HepG2 (cell line): ENCODE data around the gene BICDL2. TPM values are rescaled to one million over a fixed set of nuclear protein-coding genes. Genes with fewer than 3 reads are reported as not detected.
A peak's percentile ranks its signal among the peaks of the same experiment; 100 is the strongest.

Experiments
- AGO2 ChIP-seq: fragments of 200-400 bp; formaldehyde crosslinking; optimal IDR thresholded peaks from 2 replicates; pipeline ENCODE3; 2017; ENCODE audit warnings: mild to moderate bottlenecking, low read depth, low read length, moderate library complexity
- CBX1 ChIP-seq: IDR thresholded peaks from one replicate; pipeline ENCODE4 v1.6.1; 2016; ENCODE audit warnings: antibody characterized with exemption, low read depth
- CBX2 ChIP-seq, 2 experiments: fragments of 200-600 bp in 1 of 2; sonication (generic); formaldehyde crosslinking in 1 of 2; IDR thresholded peaks; 2 replicates each; pipeline versions ENCODE4 v1.7.0 to v1.8.1; 2018 to 2022; ENCODE audit warnings: low read depth in 2 of 2, low read length in 1 of 2, mild to moderate bottlenecking in 1 of 2, missing genetic modification reagents in 1 of 2
- GPBP1L1 ChIP-seq: sonication (generic); formaldehyde crosslinking; IDR thresholded peaks from 2 replicates; pipeline ENCODE4 v1.5.0; 2020; ENCODE audit warnings: mild to moderate bottlenecking, missing genetic modification reagents
- HDAC2 ChIP-seq: sonication (generic); formaldehyde crosslinking; IDR thresholded peaks from 2 replicates; pipeline ENCODE4 v1.4.0; 2020; ENCODE audit warnings: missing genetic modification reagents
- KDM2A ChIP-seq: sonication (generic); formaldehyde crosslinking; IDR thresholded peaks from 2 replicates; pipeline ENCODE4 v1.4.0; 2020; ENCODE audit warnings: low read depth, missing genetic modification reagents, borderline replicate concordance
- KLF11 ChIP-seq: IDR thresholded peaks from 2 replicates; pipeline ENCODE4 v1.6.1; 2016; ENCODE audit warnings: missing compliant biosample characterization
- MATR3 ChIP-seq: sonication (generic); formaldehyde crosslinking; IDR thresholded peaks from 2 replicates; pipeline ENCODE4 v1.4.0; 2020; ENCODE audit warnings: missing genetic modification reagents
- MYC ChIP-seq: sonication (generic); formaldehyde crosslinking; IDR thresholded peaks from 2 replicates; pipeline ENCODE4 v1.9.0; 2021; ENCODE audit warnings: missing genetic modification reagents, borderline replicate concordance
- PCBP2 ChIP-seq: fragments of 200-400 bp; formaldehyde crosslinking; optimal IDR thresholded peaks from 2 replicates; pipeline ENCODE3; 2018; ENCODE audit warnings: low read length, low read depth; ENCODE audit not compliant: poor library complexity, severe bottlenecking
- PREB ChIP-seq: sonication (generic); formaldehyde crosslinking; IDR thresholded peaks from 2 replicates; pipeline ENCODE4 v1.4.0; 2020; ENCODE audit warnings: missing genetic modification reagents
- SOX5 ChIP-seq: IDR thresholded peaks from 2 replicates; pipeline ENCODE4 v1.6.1; 2016; ENCODE audit warnings: borderline replicate concordance
- U2AF2 ChIP-seq: fragments of 200-400 bp; formaldehyde crosslinking; IDR thresholded peaks from 2 replicates; pipeline ENCODE4 v1.6.1; 2017; ENCODE audit warnings: low read depth, mild to moderate bottlenecking, low read length
- YEATS2 ChIP-seq: sonication (generic); formaldehyde crosslinking; IDR thresholded peaks from 2 replicates; pipeline ENCODE4 v1.4.0; 2020; ENCODE audit warnings: missing genetic modification reagents, borderline replicate concordance
- ZFX ChIP-seq: sonication (generic); formaldehyde crosslinking; IDR thresholded peaks from 2 replicates; pipeline ENCODE4 v1.4.0; 2020; ENCODE audit warnings: mild to moderate bottlenecking, low read depth, missing genetic modification reagents, moderate library complexity
- ZFY ChIP-seq: sonication (generic); formaldehyde crosslinking; IDR thresholded peaks from 2 replicates; pipeline ENCODE4 v1.4.0; 2020; ENCODE audit warnings: missing genetic modification reagents
- ZNF326 ChIP-seq: sonication (generic); formaldehyde crosslinking; IDR thresholded peaks from 2 replicates; pipeline ENCODE4 v1.4.0; 2020; ENCODE audit warnings: missing genetic modification reagents, borderline replicate concordance
- ZNF335 ChIP-seq: sonication (generic); formaldehyde crosslinking; IDR thresholded peaks from 2 replicates; pipeline ENCODE4 v1.4.0; 2020; ENCODE audit warnings: missing genetic modification reagents
- ZNF883 ChIP-seq: sonication (generic); formaldehyde crosslinking; IDR thresholded peaks from 2 replicates; pipeline ENCODE4 v1.5.1; 2020; ENCODE audit warnings: mild to moderate bottlenecking, missing genetic modification reagents; ENCODE audit errors: not compliant biosample characterization
- polyA plus RNA-seq, 8 experiments: library from polyadenylated mRNA; depleted of rRNA in 3 of 8; stranded (reverse) in 7 of 8; unstranded in 1 of 8; fragments of >200 nt; fragmentation: Illumina TruSeq in 4 of 8; extraction: Trizol in 4 of 8; gene quantifications; 2 replicates each; pipeline versions ENCODE4 v1.2.1 to v1.2.3, GENCODE V29; 2011 to 2016; ENCODE audit warnings: low read depth in 4 of 8, missing spikeins in 1 of 8, mixed read lengths in 1 of 8; ENCODE audit not compliant: insufficient read depth in 1 of 8
- total RNA-seq, 5 experiments: library from RNA; depleted of rRNA; stranded (reverse); fragments of >200 nt; fragmentation: Illumina TruSeq; extraction: Trizol; gene quantifications; 2 replicates each; pipeline ENCODE4 v1.2.3, GENCODE V29; 2016; ENCODE audit warnings: low read depth in 1 of 5
- TF ChIP-seq, protein P1 (sequence below): sonication (generic); formaldehyde crosslinking; IDR thresholded peaks from 2 replicates; pipeline ENCODE4 v1.8.0; 2022; ENCODE audit warnings: mild to moderate bottlenecking, missing genetic modification reagents, moderate library complexity
- TF ChIP-seq, protein P2 (sequence below): IDR thresholded peaks from 2 replicates; pipeline ENCODE4 v1.6.1; 2016; ENCODE audit warnings: missing compliant biosample characterization, missing genetic modification reagents, borderline replicate concordance
- TF ChIP-seq, protein P3 (sequence below): IDR thresholded peaks from 2 replicates; pipeline ENCODE4 v1.6.1; 2012; ENCODE audit warnings: inconsistent platforms

The BICDL2 gene
- total and polyA plus RNA-seq, 2 of the 13 experiments (the other 11 are each of a cell fraction or from before 2014, with no cell fraction given), result 0.12 TPM; not detected in 1

DNA sequence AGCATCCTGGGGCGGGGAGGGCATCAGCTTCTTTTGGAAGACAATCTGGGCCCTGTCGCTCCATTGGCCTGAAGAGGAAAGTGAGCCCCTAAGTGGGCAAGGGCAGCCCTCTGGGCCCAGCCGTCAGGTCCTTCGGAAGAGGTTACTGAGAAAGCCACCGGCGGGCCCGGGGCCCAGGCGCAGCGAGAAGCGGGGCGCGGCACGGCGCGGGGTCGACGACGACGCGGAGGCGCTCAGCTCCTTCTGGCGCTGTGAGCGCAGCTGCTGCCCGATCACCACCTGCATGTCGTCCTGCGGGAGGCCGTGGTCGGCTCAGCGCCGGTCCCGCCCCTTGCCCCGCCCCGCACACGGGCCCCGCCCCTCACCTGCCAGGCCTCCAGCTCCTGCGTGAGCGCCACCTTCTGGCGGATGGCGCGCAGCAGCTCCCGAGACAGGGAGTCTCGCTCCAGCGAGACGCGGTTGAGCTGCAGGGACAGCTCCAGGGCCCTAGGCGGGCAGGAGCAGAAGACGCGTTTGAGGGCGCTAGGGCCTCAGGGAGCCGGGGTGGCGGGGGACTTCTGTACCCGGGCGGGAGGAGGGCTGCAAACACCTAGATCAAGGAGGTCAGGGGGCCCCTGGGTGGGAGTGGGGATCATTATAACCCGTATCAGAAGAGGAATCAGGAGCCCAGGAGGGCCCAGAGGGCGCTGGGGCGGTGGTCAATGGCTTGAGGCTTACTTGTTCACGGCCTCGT, 8.6 kb downstream of the BICDL2 start (continued):
- TF ChIP-seq, protein P1, sequence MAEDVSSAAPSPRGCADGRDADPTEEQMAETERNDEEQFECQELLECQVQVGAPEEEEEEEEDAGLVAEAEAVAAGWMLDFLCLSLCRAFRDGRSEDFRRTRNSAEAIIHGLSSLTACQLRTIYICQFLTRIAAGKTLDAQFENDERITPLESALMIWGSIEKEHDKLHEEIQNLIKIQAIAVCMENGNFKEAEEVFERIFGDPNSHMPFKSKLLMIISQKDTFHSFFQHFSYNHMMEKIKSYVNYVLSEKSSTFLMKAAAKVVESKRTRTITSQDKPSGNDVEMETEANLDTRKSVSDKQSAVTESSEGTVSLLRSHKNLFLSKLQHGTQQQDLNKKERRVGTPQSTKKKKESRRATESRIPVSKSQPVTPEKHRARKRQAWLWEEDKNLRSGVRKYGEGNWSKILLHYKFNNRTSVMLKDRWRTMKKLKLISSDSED (CRISPR knock-in tag), result no peak
- no peak for TF ChIP-seq ZNF335 (CRISPR knock-in tag)
- peak; percentile 55; the same call in 1 of the 2 replicates for TF ChIP-seq MYC (CRISPR knock-in tag)
- no peak for TF ChIP-seq MATR3 (CRISPR knock-in tag)
- peak; percentile 87 for TF ChIP-seq AGO2
- peak; percentile 96 for TF ChIP-seq KDM2A
- TF ChIP-seq ZFX (CRISPR knock-in tag), result peak; percentile 53; the same call in 1 of the 2 replicates
- TF ChIP-seq CBX2 (IDR thresholded peaks at IDR 0.05; ENCODE audit: low read depth, low read length), result no peak
- no peak for TF ChIP-seq CBX2 (CRISPR knock-in tag; IDR thresholded peaks at IDR 0.05; ENCODE audit: low read depth)
- no peak for TF ChIP-seq GPBP1L1 (CRISPR knock-in tag)
- TF ChIP-seq, protein P2, sequence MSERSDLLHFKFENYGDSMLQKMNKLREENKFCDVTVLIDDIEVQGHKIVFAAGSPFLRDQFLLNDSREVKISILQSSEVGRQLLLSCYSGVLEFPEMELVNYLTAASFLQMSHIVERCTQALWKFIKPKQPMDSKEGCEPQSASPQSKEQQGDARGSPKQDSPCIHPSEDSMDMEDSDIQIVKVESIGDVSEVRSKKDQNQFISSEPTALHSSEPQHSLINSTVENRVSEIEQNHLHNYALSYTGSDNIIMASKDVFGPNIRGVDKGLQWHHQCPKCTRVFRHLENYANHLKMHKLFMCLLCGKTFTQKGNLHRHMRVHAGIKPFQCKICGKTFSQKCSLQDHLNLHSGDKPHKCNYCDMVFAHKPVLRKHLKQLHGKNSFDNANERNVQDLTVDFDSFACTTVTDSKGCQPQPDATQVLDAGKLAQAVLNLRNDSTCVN, result 0 out of 2 replicates have a peak, but pooled peaks have one; percentile 23
- 0 out of 2 replicates have a peak, but pooled peaks have one; percentile 39 for TF ChIP-seq PREB
- TF ChIP-seq SOX5 (CRISPR knock-in tag), result 0 out of 2 replicates have a peak, but pooled peaks have one; percentile 23
- TF ChIP-seq CBX1, result no peak
- peak; percentile 40 for TF ChIP-seq ZNF883 (CRISPR knock-in tag)
- no peak for TF ChIP-seq KLF11 (CRISPR knock-in tag)
- no peak for TF ChIP-seq PCBP2
- TF ChIP-seq ZNF326 (CRISPR knock-in tag), result no peak
- no peak for TF ChIP-seq U2AF2
- peak; percentile 49; the same call in 1 of the 2 replicates for TF ChIP-seq ZFY
- TF ChIP-seq, protein P3, sequence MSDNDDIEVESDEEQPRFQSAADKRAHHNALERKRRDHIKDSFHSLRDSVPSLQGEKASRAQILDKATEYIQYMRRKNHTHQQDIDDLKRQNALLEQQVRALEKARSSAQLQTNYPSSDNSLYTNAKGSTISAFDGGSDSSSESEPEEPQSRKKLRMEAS, result peak; percentile 51; the same call in 1 of the 2 replicates
- 0 out of 2 replicates have a peak, but pooled peaks have one; percentile 24 for TF ChIP-seq YEATS2 (CRISPR knock-in tag)
- TF ChIP-seq HDAC2 (CRISPR knock-in tag), result 0 out of 2 replicates have a peak, but pooled peaks have one; percentile 31
